ENCODE data around the gene PIP5K1C.

Gene PIP5K1C

GRCh38 chr19:3657395-3657769 is 42.9 kb downstream of the PIP5K1C start:
- TF ChIP-seq, protein P1, sequence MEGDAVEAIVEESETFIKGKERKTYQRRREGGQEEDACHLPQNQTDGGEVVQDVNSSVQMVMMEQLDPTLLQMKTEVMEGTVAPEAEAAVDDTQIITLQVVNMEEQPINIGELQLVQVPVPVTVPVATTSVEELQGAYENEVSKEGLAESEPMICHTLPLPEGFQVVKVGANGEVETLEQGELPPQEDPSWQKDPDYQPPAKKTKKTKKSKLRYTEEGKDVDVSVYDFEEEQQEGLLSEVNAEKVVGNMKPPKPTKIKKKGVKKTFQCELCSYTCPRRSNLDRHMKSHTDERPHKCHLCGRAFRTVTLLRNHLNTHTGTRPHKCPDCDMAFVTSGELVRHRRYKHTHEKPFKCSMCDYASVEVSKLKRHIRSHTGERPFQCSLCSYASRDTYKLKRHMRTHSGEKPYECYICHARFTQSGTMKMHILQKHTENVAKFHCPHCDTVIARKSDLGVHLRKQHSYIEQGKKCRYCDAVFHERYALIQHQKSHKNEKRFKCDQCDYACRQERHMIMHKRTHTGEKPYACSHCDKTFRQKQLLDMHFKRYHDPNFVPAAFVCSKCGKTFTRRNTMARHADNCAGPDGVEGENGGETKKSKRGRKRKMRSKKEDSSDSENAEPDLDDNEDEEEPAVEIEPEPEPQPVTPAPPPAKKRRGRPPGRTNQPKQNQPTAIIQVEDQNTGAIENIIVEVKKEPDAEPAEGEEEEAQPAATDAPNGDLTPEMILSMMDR (IDR thresholded peaks at IDR 0.05): no peak

GRCh38 chr19:3656747-3657394 is 43.4 kb downstream of the PIP5K1C start:
- TF ChIP-seq, protein P1 (IDR thresholded peaks at IDR 0.05): no peak

- TF ChIP-seq, protein P1 (IDR thresholded peaks at IDR 0.05): no peak
Observed at GRCh38 chr19:3656073-3656746, 44.1 kb downstream of the PIP5K1C start.

DNA sequence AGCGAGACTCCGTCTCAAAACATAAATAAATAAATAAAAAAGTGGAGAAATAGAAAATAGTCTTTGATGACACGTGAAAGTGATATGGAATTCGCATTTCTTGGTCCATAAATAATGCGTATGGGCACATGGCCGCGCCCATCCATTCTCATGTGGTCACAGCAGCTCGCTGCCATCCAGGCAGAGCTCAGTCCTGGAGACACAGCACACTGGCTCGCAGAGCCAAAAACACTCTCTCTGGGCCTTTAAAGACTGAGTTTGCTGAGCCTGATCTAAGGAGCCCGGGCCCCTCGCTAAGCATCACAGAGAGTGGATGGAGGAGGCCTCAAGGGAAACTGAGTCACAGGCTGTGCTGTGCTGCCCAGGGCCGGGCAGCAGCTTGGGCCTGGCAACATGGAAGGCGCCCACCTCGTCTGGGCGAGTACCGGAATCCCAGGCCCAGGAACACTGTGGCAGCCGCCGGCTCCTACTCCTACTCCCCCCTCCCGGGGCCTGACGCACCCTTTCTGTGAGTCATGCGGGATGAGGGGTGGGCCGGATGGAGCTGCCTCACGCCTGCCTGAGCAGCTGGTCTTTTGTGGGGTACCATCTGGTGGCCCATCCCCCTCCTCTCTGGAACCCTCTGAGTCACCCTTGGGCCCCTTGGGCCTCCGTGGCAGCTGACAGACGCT is 44.7 kb downstream of the PIP5K1C start:
- TF ChIP-seq, protein P1 (IDR thresholded peaks at IDR 0.05): no peak

DNA sequence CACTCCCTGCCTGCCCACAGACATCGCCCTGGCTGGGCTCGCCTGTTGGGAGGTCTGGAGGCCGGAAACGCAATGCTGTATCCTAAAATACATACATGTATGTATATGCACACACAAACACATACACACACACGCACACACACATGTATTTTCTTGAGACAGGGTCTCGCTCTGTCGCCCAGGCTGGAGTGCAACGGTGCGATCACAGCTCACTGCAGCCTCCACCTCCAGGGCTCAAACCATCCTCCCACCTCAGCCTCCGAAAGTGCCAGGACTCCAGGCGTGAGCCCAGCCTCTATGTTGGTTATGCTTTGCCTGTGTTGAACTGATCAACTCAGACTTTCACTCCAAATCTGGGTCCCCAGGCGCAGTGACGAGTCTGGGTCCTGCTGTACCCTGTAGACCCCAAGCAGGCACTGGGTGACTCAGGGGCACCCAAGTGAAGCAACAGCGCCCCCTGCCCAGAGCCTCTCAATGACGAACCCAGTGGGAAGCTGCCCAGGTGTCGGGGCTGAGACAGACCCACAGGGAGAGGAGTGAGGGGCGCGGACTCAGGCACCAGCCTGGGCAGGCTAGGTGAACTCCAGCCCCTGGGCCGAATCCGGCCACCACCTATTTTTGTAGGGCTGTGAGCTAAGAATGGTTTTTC is 46.3 kb downstream of the PIP5K1C start:
- TF ChIP-seq, protein P1 (IDR thresholded peaks at IDR 0.05): no peak

- TF ChIP-seq, protein P1 (IDR thresholded peaks at IDR 0.05): no peak
Observed at GRCh38 chr19:3653081-3653795, 47.0 kb downstream of the PIP5K1C start.

- TF ChIP-seq, protein P1 (IDR thresholded peaks at IDR 0.05): no peak
Observed at GRCh38 chr19:3652422-3652821, 47.8 kb downstream of the PIP5K1C start.

Measured in LNCAP (cell line).